Type B pancreatic cell (in vitro differentiated cells): ENCODE data around the gene NFE2L2. TPM values are rescaled to one million over a fixed set of nuclear protein-coding genes. Genes with fewer than 3 reads are reported as not detected.
A peak's percentile ranks its signal among the peaks of the same experiment; 100 is the strongest.

ENCODE experiments used
- DNase-seq: peaks from one replicate; pipeline ENCODE4 v3.0.0; 2021; ENCODE audit warnings: mixed read lengths; ENCODE audit not compliant: unreplicated experiment; ENCODE audit errors: extremely low spot score
- H3K27ac Mint-ChIP-seq: 2 replicates; pipeline ENCODE4 v1.8.0; 2021; ENCODE audit warnings: mild to moderate bottlenecking, mixed read lengths
- H3K27me3 Mint-ChIP-seq: 2 replicates; pipeline ENCODE4 v1.8.0; 2021; ENCODE audit warnings: mixed read lengths
- H3K36me3 Mint-ChIP-seq: 2 replicates; pipeline ENCODE4 v1.8.0; 2021; ENCODE audit warnings: mixed read lengths
- H3K4me1 Mint-ChIP-seq: one replicate; pipeline ENCODE4 v1.8.0; 2021; ENCODE audit warnings: mixed read lengths; ENCODE audit not compliant: unreplicated experiment
- H3K4me3 Mint-ChIP-seq: 2 replicates; pipeline ENCODE4 v1.8.0; 2021; ENCODE audit warnings: mild to moderate bottlenecking, mixed read lengths
- H3K9me3 Mint-ChIP-seq: 2 replicates; pipeline ENCODE4 v1.8.0; 2021; ENCODE audit warnings: mixed read lengths
- total RNA-seq: library from RNA; stranded (reverse); gene quantifications from 2 replicates; pipeline ENCODE4 v1.2.1, GENCODE V29; 2021; ENCODE audit warnings: low replicate concordance
- TF ChIP-seq, protein P1 (sequence below): fragments of 200-600 bp; sonication (generic); conservative IDR thresholded peaks from 2 replicates; pipeline ENCODE4 v1.5.0; 2021; ENCODE audit warnings: antibody characterized with exemption, mild to moderate bottlenecking

The NFE2L2 gene
- total RNA-seq, 1 donor from 2014 or later = 74.7 TPM

DNA sequence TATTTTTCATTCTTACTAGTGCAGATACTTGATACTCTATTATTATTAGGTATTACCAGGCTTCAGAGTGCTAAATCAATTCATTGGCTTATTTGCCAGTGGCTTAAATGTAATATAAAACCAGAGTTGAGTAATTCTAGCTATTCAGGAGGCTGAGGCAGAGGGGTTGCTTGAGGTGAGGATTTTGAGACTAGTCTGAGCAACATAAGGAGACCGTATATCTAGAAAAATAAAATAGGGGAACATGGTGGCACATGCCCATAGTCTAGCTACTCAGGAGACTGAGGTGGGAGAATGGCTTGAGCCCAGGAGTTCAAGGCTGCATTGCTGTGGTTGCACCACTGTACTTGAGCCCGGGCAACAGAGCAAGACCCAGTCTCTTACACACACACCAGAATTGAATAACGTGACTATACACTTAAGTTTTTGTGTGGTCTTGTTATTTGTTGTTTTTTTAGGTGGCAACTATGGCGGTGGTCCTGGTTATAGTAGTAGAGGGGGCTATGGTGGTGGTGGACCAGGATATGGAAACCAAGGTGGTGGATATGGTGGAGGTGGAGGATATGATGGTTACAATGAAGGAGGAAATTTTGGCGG, 47.2 kb downstream of the NFE2L2 start:
- H3K4me3 Mint-ChIP-seq = peak overlapping the region; percentile 39
- H3K9me3 Mint-ChIP-seq = no peaks in the 10 kb centered on the region

DNA sequence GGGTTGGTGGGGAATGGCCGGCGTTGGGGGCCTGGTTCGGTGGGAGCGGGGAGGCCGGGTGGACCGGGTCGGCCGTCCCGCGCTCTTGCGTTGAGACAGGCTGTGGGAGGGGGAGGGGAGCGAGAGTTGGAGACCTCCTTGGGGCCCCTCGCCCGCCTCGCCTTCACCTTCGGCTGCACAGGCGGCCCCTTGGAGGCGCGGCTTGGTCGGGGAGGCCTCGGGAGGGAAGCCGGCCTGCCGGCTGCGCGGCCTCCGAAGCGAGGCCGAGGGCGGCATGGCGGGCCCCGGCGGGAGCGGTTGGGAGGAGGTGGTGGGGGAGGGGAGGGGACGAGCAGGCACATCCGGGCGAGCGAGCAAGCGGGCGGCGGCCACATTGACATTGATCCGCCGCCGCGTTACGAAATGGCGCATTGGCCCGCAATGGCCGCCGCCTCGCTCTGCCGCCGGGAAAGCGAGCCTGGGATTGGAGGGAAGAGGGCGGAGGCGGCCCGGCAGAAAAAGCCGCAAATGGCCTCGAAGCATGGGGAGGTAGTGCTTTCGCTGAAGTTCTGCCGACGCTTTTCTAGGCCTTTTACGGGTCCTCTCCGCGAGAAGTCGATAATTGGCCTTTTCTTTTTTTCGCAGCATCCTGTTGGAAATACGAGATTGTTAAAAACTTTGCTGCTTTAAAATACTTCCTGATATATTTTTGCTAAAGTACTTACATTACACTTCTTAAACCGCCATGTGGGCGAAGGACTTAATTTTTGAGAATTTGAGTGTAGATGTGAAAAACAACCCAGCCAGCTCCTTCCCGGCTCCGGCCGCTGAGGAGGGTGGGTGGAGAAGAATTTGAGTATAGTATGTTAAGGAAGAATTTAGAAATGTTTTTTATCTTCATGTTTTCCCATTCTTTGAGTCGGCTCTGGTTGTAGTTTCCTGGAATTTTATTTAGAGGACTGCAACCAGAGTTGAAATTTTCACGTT, 51.4 kb downstream of the NFE2L2 start:
- peak overlapping the region; percentile 98 for H3K4me3 Mint-ChIP-seq
- TF ChIP-seq, protein P1, sequence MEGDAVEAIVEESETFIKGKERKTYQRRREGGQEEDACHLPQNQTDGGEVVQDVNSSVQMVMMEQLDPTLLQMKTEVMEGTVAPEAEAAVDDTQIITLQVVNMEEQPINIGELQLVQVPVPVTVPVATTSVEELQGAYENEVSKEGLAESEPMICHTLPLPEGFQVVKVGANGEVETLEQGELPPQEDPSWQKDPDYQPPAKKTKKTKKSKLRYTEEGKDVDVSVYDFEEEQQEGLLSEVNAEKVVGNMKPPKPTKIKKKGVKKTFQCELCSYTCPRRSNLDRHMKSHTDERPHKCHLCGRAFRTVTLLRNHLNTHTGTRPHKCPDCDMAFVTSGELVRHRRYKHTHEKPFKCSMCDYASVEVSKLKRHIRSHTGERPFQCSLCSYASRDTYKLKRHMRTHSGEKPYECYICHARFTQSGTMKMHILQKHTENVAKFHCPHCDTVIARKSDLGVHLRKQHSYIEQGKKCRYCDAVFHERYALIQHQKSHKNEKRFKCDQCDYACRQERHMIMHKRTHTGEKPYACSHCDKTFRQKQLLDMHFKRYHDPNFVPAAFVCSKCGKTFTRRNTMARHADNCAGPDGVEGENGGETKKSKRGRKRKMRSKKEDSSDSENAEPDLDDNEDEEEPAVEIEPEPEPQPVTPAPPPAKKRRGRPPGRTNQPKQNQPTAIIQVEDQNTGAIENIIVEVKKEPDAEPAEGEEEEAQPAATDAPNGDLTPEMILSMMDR = no peak
- peaks cover 26% of the 10 kb centered on the region for H3K4me1 Mint-ChIP-seq
- no peaks in the 10 kb centered on the region for H3K9me3 Mint-ChIP-seq
- H3K36me3 Mint-ChIP-seq = peaks cover 30% of the 10 kb centered on the region
- DNase-seq = peak; percentile 91
- H3K27me3 Mint-ChIP-seq = peaks cover 5% of the 10 kb centered on the region
- H3K27ac Mint-ChIP-seq = peak overlapping the region; percentile 100

More for the DNA sequence above, 47.2 kb downstream of the NFE2L2 start:
- Mint-ChIP-seq H3K27ac (peak overlapping the region; percentile 51), H3K4me1 (peaks cover 22% of the 10 kb centered on the region), H3K36me3 (peaks cover 59% of the 10 kb centered on the region), H3K27me3 (peaks cover 2% of the 10 kb centered on the region)
- TF ChIP-seq, protein P1 = no peak
- no peak for DNase-seq

DNA sequence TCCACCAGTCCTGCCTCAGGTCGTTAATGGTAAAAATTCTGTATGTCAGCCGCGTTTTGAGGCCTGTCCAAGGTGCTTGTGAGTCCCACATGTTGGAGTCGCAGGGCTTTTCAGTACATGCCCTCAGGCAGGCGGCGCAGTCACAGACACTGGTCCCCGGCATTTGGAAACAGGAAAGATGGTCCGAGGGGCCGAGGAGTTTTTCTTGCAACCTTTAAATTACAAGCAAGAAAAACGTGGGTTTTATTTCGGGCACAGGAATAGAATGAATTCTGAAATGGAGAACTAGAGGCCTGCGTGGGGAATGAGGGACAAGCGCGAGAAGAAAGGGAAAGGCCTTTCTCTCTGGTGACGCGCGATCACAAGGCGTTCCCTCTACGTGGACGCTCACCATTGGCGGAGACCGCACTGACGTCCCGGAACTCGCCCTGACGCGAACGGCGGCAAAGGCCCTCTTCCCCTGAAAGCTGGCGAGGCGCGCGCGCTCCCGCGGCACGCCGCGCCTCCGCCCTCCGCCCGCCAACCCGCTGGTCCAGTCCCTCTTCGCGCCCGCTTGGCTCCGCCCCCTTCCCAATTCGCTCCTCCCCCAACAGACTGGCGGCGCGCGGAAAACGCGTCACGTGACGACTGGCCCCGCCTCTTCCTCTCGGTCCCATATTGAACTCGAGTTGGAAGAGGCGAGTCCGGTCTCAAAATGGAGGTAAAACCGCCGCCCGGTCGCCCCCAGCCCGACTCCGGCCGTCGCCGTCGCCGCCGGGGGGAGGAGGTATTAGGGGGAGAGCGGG, 52.2 kb downstream of the NFE2L2 start, which contains the start of gene HNRNPA3:
Gene HNRNPA3, plus strand, starts transcription at position 689 of the 785 bp plus-strand sequence. Its CDS starts 6 bp downstream, at position 695.
- peaks cover 23% of the 10 kb centered on the region for H3K4me1 Mint-ChIP-seq
- H3K36me3 Mint-ChIP-seq = peaks cover 25% of the 10 kb centered on the region
- no peaks in the 10 kb centered on the region for H3K9me3 Mint-ChIP-seq
- H3K4me3 Mint-ChIP-seq = peak within 1 kb of the TSS; percentile 98
- TF ChIP-seq, protein P1 = peak; percentile 39
- DNase-seq = peak; percentile 100
- H3K27ac Mint-ChIP-seq = peak within 1 kb of the TSS; percentile 100
- H3K27me3 Mint-ChIP-seq = peaks cover 5% of the 10 kb centered on the region

DNA sequence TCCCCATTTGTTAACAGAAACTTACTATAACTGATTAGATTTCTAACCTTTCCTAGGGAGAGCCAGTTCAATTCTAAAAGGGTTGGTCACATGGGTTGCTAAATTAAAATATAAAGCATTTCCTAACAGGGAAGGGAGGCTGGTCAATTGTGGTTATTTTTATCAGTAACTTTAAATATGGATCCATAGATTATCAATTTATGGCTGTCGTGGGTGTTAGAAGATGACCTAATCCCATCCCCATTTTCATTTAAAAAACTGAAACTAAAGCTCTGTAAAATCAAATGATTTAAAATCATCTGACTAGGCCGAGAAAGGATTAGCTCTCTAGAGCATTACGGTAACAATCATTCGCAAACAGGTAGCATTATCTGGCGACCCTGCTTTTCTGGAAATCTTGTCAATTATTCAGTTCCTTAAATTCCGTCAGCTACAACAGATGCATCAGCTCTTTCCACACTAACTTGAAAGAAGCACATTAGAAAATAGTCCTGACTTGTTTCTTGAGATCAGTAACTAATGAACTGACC, 52.9 kb downstream of the NFE2L2 start:
- H3K36me3 Mint-ChIP-seq = peaks cover 19% of the 10 kb centered on the region
- no peaks in the 10 kb centered on the region for H3K9me3 Mint-ChIP-seq
- H3K27me3 Mint-ChIP-seq = peaks cover 5% of the 10 kb centered on the region
- H3K4me1 Mint-ChIP-seq = peaks cover 22% of the 10 kb centered on the region
- no peak for DNase-seq
- TF ChIP-seq, protein P1 = no peak
- peak overlapping the region; percentile 98 for H3K4me3 Mint-ChIP-seq
- peak overlapping the region; percentile 100 for H3K27ac Mint-ChIP-seq

DNA sequence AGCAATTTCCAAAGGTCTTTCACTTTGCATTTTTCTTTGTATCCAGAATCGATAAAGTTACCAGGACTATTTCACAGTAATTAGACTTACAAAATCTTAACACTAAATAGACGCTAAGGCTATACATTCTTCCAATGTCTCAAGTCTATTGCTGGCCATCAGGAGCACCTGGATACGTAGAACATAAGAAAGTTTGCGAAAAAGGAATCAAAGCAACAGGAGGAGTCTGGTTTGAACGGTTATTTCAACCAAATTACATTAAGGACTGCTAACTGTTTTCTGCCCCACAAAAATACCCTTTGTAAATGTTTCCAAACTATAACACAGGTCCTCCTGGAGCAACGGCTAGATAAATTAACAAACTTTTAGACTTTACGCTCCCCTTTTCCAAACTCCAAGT, 53.4 kb downstream of the NFE2L2 start:
- peak overlapping the region; percentile 100 for H3K27ac Mint-ChIP-seq
- DNase-seq = no peak
- H3K27me3 Mint-ChIP-seq = peaks cover 5% of the 10 kb centered on the region
- peaks cover 22% of the 10 kb centered on the region for H3K4me1 Mint-ChIP-seq
- H3K4me3 Mint-ChIP-seq = peak overlapping the region; percentile 98
- TF ChIP-seq, protein P1 = no peak
- no peaks in the 10 kb centered on the region for H3K9me3 Mint-ChIP-seq
- H3K36me3 Mint-ChIP-seq = peaks cover 15% of the 10 kb centered on the region
